SU-DHL-6 (cell line): Measurements from ENCODE around the gene PPEF2.

Source experiments
- H2AFZ ChIP-seq: fragments of 200-600 bp; sonication (generic); 2 replicates; pipeline ENCODE4 v1.6.1; 2014; ENCODE audit warnings: low read depth, mild to moderate bottlenecking, moderate library complexity, mixed read lengths, antibody characterized with exemption, low read length; ENCODE audit not compliant: severe bottlenecking
- H3F3A ChIP-seq: fragments of 200-600 bp; shearing (Covaris generic); 2 replicates; pipeline ENCODE4 v1.6.0; 2016; ENCODE audit warnings: antibody characterized with exemption, mild to moderate bottlenecking; ENCODE audit not compliant: insufficient read depth
- H3K27ac ChIP-seq: fragments of 200-600 bp; sonication (generic); 2 replicates; pipeline ENCODE4 v1.5.1; 2016; ENCODE audit warnings: low read depth, mild to moderate bottlenecking, low read length, moderate library complexity, mixed read lengths
- H3K27me3 ChIP-seq: fragments of 200-600 bp; sonication (generic), shearing (Covaris generic); 2 replicates; pipeline ENCODE4 v1.6.0; 2014; ENCODE audit warnings: mild to moderate bottlenecking, low read length
- H3K36me3 ChIP-seq: fragments of 200-600 bp; sonication (generic); 2 replicates; pipeline ENCODE4 v1.6.1; 2014; ENCODE audit warnings: mild to moderate bottlenecking, low read length, mixed read lengths
- H3K4me2 ChIP-seq: fragments of 300-600, 200-600 bp; shearing (Covaris generic), sonication (generic); 2 replicates; pipeline ENCODE4 v1.6.0; 2014; ENCODE audit warnings: low read length, low read depth, mild to moderate bottlenecking; ENCODE audit not compliant: poor library complexity, severe bottlenecking
- H3K4me3 ChIP-seq: fragments of 200-600 bp; sonication (generic); 2 replicates; pipeline ENCODE4 v1.5.1; 2014; ENCODE audit warnings: antibody characterized with exemption, low read length, mild to moderate bottlenecking, mixed read lengths; ENCODE audit not compliant: insufficient read depth, poor library complexity, severe bottlenecking
- H3K79me2 ChIP-seq: fragments of 200-600 bp; sonication (generic); 2 replicates; pipeline ENCODE4 v1.6.1; 2014; ENCODE audit warnings: mild to moderate bottlenecking, low read length, moderate library complexity; ENCODE audit not compliant: insufficient read depth
- H3K9ac ChIP-seq: fragments of 200-600 bp; sonication (generic); 2 replicates; pipeline ENCODE4 v1.7.0; 2014; ENCODE audit warnings: mild to moderate bottlenecking, low read length
- H3K9me2 ChIP-seq: fragments of 200-600 bp; sonication (generic); replicated peaks from 2 replicates; pipeline ENCODE4 v1.6.1; 2014; ENCODE audit warnings: low read length; ENCODE audit not compliant: insufficient read depth
- H3K9me3 ChIP-seq: fragments of 200-600 bp; sonication (generic); 2 replicates; pipeline ENCODE4 v1.6.1; 2014; ENCODE audit warnings: low read length, mixed read lengths; ENCODE audit not compliant: insufficient read depth
- H4K20me1 ChIP-seq: fragments of 200-600 bp; sonication (generic); 2 replicates; pipeline ENCODE4 v1.6.1; 2014; ENCODE audit warnings: low read depth, mild to moderate bottlenecking, antibody characterized with exemption, low read length, moderate library complexity, mixed read lengths
- CTCF ChIP-seq: fragments of 200-600 bp; sonication (generic); IDR thresholded peaks from one replicate; pipeline ENCODE4 v1.5.1; 2017; ENCODE audit warnings: antibody characterized with exemption, mild to moderate bottlenecking, low read length, moderate library complexity; ENCODE audit not compliant: insufficient read depth, poor library complexity, severe bottlenecking
- EZH2phosphoT487 ChIP-seq: fragments of 200-600 bp; sonication (generic), shearing (Covaris generic); conservative IDR thresholded peaks from 2 replicates; pipeline ENCODE4 v1.6.1; 2018; ENCODE audit warnings: mild to moderate bottlenecking, antibody characterized with exemption, low read length, moderate library complexity, mixed read lengths

The PPEF2 gene

DNA sequence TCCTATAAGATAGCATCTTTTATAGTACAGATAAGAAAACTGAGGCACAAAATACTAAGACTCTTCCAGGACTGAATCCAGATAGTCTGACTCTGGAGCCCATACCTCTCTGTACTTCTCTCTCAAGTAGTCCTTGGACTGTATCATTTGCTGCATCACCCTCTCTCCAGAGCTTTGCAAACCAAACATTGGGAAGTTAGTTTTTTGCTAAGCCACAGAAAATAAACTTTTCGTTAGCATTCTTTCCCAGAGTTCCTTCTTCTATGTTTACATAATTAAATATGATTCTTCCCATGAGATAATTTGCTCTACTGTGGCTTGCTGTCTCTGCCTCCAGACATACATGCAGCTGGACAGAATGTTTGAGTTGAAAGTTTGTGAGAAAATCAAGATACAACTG lies 22.0 kb downstream of the PPEF2 start:
- Histone ChIP-seq H2AFZ (no peak overlapping the region), H3K4me3 (no peak overlapping the region), H4K20me1 (no peaks in the 10 kb centered on the region), H3K27ac (no peak overlapping the region), H3K9me3 (no peaks in the 10 kb centered on the region), H3K4me2 (no peak overlapping the region), H3K27me3 (no peaks in the 10 kb centered on the region), H3K36me3 (no peaks in the 10 kb centered on the region), H3K9ac (no peak overlapping the region), H3F3A (no peaks in the 10 kb centered on the region), H3K79me2 (no peaks in the 10 kb centered on the region), H3K9me2 (no peaks in the 10 kb centered on the region)
- no peak for TF ChIP-seq EZH2phosphoT487
- no peak for TF ChIP-seq CTCF

DNA sequence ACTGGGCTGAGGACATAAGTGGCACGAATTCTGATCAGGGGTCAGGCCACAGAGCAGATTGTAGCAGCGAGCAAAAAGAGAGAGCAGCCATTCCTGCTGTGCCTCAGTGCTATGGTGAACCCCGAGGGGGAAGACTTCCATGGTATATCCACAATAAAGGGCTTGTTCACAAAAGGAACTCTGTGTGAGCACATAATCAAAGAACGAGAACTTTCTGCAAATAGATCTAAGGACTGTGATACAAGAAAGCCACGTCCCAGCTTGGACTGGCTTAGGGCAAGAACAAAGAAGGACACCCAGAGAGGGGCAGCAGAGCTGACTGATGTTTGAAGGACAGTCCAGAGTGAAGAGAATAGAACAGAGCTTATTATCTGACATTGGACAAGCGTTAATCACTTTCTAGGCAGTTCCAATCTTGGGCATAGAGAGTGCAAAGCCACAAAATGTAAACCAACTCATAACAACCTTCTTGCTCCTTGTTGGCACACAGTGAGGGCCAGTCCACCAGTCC lies 24.0 kb downstream of the PPEF2 start:
- no peaks in the 10 kb centered on the region for H3K27me3 ChIP-seq
- TF ChIP-seq EZH2phosphoT487 (no peak), CTCF (no peak)
- H3K4me3 ChIP-seq = no peak overlapping the region
- no peaks in the 10 kb centered on the region for H3K79me2 ChIP-seq
- no peak overlapping the region for H3K4me2 ChIP-seq
- no peak overlapping the region for H2AFZ ChIP-seq
- H3K9ac ChIP-seq = no peak overlapping the region
- no peaks in the 10 kb centered on the region for H3F3A ChIP-seq
- H3K36me3 ChIP-seq = no peaks in the 10 kb centered on the region
- H4K20me1 ChIP-seq = no peaks in the 10 kb centered on the region
- H3K9me2 ChIP-seq = no peaks in the 10 kb centered on the region
- no peak overlapping the region for H3K27ac ChIP-seq
- no peaks in the 10 kb centered on the region for H3K9me3 ChIP-seq

GRCh38 chr4:75876218-75876617 lies 26.0 kb downstream of the PPEF2 start:
- no peaks in the 10 kb centered on the region for H3K9me3 ChIP-seq
- H3F3A ChIP-seq = no peaks in the 10 kb centered on the region
- no peak overlapping the region for H2AFZ ChIP-seq
- TF ChIP-seq EZH2phosphoT487 (no peak), CTCF (no peak)
- no peaks in the 10 kb centered on the region for H3K79me2 ChIP-seq
- H3K9me2 ChIP-seq = no peaks in the 10 kb centered on the region
- no peaks in the 10 kb centered on the region for H4K20me1 ChIP-seq
- H3K4me2 ChIP-seq = no peak overlapping the region
- no peak overlapping the region for H3K9ac ChIP-seq
- H3K27me3 ChIP-seq = no peaks in the 10 kb centered on the region
- H3K36me3 ChIP-seq = no peaks in the 10 kb centered on the region
- H3K4me3 ChIP-seq = no peak overlapping the region
- H3K27ac ChIP-seq = no peak overlapping the region
